Testis (tissue), 2 donors: ENCODE data around the gene ACBD4.

Source experiments
- POLR2A ChIP-seq: fragments of 450-650 bp; IDR thresholded peaks from one replicate; pipeline ENCODE4 v1.6.1; 2017; ENCODE audit warnings: antibody characterized with exemption, mild to moderate bottlenecking, moderate library complexity
- TF ChIP-seq, protein P1 (sequence below), 3 experiments: fragments of 450-650 bp in 2 of 3; fragments of 200-600 bp in 1 of 3; sonication (generic) in 1 of 3; IDR thresholded peaks; one replicate each; pipeline ENCODE4 v1.5.1; 2016 to 2019; ENCODE audit warnings: antibody characterized with exemption in 3 of 3, mild to moderate bottlenecking in 2 of 3, moderate library complexity in 1 of 3

GRCh38 chr17:45107293-45108010, 28.0 kb upstream of the ACBD4 start:
- no peak for TF ChIP-seq POLR2A
- TF ChIP-seq, protein P1, sequence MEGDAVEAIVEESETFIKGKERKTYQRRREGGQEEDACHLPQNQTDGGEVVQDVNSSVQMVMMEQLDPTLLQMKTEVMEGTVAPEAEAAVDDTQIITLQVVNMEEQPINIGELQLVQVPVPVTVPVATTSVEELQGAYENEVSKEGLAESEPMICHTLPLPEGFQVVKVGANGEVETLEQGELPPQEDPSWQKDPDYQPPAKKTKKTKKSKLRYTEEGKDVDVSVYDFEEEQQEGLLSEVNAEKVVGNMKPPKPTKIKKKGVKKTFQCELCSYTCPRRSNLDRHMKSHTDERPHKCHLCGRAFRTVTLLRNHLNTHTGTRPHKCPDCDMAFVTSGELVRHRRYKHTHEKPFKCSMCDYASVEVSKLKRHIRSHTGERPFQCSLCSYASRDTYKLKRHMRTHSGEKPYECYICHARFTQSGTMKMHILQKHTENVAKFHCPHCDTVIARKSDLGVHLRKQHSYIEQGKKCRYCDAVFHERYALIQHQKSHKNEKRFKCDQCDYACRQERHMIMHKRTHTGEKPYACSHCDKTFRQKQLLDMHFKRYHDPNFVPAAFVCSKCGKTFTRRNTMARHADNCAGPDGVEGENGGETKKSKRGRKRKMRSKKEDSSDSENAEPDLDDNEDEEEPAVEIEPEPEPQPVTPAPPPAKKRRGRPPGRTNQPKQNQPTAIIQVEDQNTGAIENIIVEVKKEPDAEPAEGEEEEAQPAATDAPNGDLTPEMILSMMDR (IDR thresholded peaks at IDR 0.05): no peak
